Calu3 (cell line): Measurements from ENCODE around the gene GASK1A. TPM values are rescaled to one million over a fixed set of nuclear protein-coding genes. Genes with fewer than 3 reads are reported as not detected.

Experiments used
- BruUV-seq: library from RNA; stranded (reverse); fragments of 400-500 nt; replicated peaks from 2 replicates; lab custom pipeline; 2021; lab: Mats Ljungman, UMichigan
- CTCF ChIA-PET: fragments of 300-600 bp; sonication (Branson Sonifier 250); formaldehyde crosslinking; loops from one replicate; lab custom pipeline; 2022; ENCODE audit warnings: antibody characterized with exemption; lab: Charles Lee
- DNase-seq: peaks from one replicate; pipeline ENCODE4 v3.0.0; 2022
- H3K27ac Mint-ChIP-seq: one replicate; pipeline ENCODE4 v1.8.0; 2022; ENCODE audit warnings: mixed read lengths; ENCODE audit not compliant: unreplicated experiment
- H3K27me3 Mint-ChIP-seq: one replicate; pipeline ENCODE4 v1.8.0; 2022; ENCODE audit warnings: mixed read lengths; ENCODE audit not compliant: unreplicated experiment
- H3K36me3 Mint-ChIP-seq: one replicate; pipeline ENCODE4 v1.8.0; 2022; ENCODE audit warnings: mild to moderate bottlenecking, moderate library complexity, mixed read lengths; ENCODE audit not compliant: insufficient read depth, unreplicated experiment
- H3K4me1 Mint-ChIP-seq: one replicate; pipeline ENCODE4 v1.8.0; 2022; ENCODE audit warnings: mild to moderate bottlenecking, low read depth, mixed read lengths; ENCODE audit not compliant: unreplicated experiment
- H3K4me3 Mint-ChIP-seq: one replicate; pipeline ENCODE4 v1.8.0; 2022; ENCODE audit warnings: mild to moderate bottlenecking, low read depth, moderate library complexity, mixed read lengths; ENCODE audit not compliant: unreplicated experiment
- H3K9me3 Mint-ChIP-seq: one replicate; pipeline ENCODE4 v1.8.0; 2022; ENCODE audit warnings: low read depth, mixed read lengths; ENCODE audit not compliant: unreplicated experiment
- intact Hi-C: fragments of 100-400 bp; cut with micrococcal nuclease; formaldehyde crosslinking; loops from one replicate; pipeline ENCODE4 v1.10.0; 2022; ENCODE audit not compliant: unreplicated experiment
- total RNA-seq: library from RNA; stranded (reverse); gene quantifications from 2 replicates; pipeline ENCODE4 v1.2.3, GENCODE V29; 2022
- TF ChIP-seq, protein P1 (sequence below): fragments of 200-600 bp; IDR thresholded peaks from one replicate; pipeline ENCODE4 v1.8.0; 2022; ENCODE audit warnings: antibody characterized with exemption; ENCODE audit not compliant: unreplicated experiment

Gene GASK1A
- total RNA-seq, 1 experiment from 2014 or later: 2.3 TPM

DNA sequence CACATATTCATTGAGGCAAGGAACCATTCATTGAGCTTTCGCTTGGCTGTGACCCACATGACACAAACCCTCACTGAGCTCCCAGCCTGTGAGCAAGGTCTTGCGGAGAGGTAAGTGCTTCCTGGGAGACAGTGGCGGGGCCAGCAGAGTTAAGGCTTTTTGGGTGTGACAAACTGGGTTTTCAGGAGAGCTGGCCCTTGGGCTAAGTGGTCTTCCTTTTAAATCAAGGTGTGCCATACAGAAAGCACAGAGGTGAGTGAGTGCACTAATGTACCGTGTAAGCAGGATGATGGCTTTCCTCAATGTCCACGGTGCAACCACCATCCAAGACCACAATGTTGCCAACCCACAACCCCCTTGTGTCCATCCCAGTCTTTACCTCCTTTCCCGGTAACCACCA, 98.2 kb downstream of the GASK1A start:
- Mint-ChIP-seq H3K27me3 (peaks cover 15% of the 10 kb centered on the region), H3K4me1 (no peaks in the 10 kb centered on the region), H3K4me3 (no peak overlapping the region), H3K27ac (no peak overlapping the region), H3K9me3 (no peaks in the 10 kb centered on the region), H3K36me3 (peaks cover 6% of the 10 kb centered on the region)
- no TSS peak for BruUV-seq
- CTCF ChIA-PET: no interaction called here
- no peak for DNase-seq
- TF ChIP-seq, protein P1, sequence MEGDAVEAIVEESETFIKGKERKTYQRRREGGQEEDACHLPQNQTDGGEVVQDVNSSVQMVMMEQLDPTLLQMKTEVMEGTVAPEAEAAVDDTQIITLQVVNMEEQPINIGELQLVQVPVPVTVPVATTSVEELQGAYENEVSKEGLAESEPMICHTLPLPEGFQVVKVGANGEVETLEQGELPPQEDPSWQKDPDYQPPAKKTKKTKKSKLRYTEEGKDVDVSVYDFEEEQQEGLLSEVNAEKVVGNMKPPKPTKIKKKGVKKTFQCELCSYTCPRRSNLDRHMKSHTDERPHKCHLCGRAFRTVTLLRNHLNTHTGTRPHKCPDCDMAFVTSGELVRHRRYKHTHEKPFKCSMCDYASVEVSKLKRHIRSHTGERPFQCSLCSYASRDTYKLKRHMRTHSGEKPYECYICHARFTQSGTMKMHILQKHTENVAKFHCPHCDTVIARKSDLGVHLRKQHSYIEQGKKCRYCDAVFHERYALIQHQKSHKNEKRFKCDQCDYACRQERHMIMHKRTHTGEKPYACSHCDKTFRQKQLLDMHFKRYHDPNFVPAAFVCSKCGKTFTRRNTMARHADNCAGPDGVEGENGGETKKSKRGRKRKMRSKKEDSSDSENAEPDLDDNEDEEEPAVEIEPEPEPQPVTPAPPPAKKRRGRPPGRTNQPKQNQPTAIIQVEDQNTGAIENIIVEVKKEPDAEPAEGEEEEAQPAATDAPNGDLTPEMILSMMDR: no peak
- intact Hi-C loops: no loop called here

DNA sequence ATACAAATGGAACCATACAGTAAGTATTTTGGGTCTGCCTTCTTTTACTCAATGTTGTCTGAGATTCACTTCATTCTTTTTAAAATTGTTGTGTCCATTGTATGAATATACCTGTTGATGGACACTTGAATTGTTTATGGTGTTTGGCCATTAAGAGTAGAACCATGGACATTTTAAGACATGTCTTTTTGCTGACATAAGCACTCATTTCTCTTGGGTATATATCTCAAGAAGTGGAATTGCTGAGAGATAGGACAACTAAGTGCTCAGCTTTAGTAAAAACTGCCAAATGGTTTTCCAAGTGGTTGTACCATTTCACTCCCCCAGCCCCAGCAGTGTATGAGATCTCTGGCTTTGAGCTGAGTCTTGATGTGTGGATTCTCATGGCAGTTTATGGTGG, 98.6 kb downstream of the GASK1A start:
- Mint-ChIP-seq H3K4me3 (no peak overlapping the region), H3K27ac (no peak overlapping the region), H3K9me3 (no peaks in the 10 kb centered on the region), H3K4me1 (no peaks in the 10 kb centered on the region), H3K36me3 (peaks cover 6% of the 10 kb centered on the region), H3K27me3 (peaks cover 12% of the 10 kb centered on the region)
- no peak for DNase-seq
- intact Hi-C loops: no loop called here
- TF ChIP-seq, protein P1: no peak
- BruUV-seq: no TSS peak
- CTCF ChIA-PET: no interaction called here

DNA sequence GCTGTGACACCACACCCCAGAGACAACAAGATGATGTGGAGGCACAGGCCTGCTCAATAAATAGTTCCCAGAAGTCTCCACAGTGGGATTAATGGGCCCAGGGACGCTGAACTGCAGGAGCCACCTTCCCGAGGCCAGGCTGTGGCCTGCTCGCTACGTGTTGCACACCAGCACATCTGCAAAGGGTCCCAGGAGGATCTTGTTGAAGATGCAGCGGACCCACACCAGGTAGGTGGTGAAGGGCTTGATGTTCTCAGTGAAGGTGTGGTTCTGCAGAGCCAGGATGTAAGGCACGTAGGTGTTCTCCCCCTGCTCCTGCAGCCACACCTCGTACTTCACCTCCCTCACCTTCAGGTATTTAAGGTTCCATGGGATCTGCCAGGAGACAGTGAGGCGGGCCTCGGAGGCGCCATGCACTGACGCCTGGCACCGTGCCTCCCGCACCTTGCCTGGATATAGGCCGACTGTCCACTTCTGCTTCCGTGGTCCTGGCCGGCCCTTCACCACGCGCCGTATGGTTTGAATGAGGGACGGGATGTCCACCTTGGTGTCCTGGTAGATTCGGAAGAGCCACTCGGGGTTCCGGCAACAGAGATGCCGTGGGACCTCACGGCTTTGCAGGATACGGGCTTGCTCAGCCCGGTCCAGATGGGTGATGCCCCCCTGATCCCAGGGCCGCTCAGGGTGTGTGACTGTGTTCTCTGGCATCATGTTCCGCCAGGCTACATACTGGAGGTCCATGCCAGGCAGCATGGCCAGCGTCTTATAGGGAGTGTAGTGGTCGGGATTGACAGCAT, 100.6 kb downstream of the GASK1A start:
- Mint-ChIP-seq H3K9me3 (no peaks in the 10 kb centered on the region), H3K27me3 (peaks cover 2% of the 10 kb centered on the region), H3K4me1 (no peaks in the 10 kb centered on the region), H3K36me3 (peaks cover 6% of the 10 kb centered on the region), H3K4me3 (no peak overlapping the region), H3K27ac (no peak overlapping the region)
- intact Hi-C loops: no loop called here
- no peak for DNase-seq
- no TSS peak for BruUV-seq
- CTCF ChIA-PET: interaction anchor here (0.5 kb wide), 1 partner anchor 395 kb away, joined by 4 read pairs; no protein-coding TSS in a partner anchor
- TF ChIP-seq, protein P1: no peak

DNA sequence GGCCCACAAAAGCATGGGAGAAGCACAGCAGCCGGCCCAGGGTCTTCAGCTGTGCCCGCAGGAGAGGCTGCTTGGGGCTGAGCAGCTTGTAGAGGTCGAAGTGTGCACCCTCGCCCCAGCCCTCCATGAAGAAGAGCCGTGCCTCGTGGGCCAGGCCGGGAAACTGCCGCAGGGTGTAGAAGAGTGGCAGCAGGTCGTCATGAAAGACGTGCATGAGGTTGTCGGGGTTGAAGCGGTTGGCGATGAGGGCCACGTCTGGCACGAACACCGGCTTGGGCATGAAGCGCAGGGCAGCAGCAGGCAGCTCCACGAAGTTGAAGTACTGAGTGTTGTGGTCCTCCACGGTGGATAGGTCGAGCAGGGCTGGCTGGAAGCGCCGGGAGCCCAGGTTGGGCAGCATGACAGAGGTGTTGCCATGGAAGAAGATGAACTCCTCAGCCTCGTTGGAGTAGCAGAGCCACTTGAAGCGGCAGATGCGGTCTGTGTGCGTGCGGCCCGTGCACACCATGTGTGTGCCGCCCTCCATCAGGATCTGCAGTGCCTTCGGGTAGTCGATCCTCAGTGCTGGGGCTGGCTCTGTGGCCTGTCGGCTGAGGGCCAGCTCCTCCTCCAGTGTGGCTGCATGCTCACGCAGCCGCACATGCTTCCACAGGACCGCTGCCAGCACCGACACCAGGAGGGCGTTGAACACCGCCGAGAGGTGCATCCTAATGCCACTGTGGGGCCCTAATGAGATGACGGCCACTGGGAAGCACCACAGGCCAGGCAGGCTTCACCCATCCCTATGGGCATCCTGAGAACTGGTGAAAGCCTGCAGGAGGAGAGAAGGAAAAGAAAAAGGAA, 101.8 kb downstream of the GASK1A start:
- peaks cover 6% of the 10 kb centered on the region for H3K36me3 Mint-ChIP-seq
- H3K4me1 Mint-ChIP-seq: no peaks in the 10 kb centered on the region
- H3K4me3 Mint-ChIP-seq: no peak overlapping the region
- no peak overlapping the region for H3K27ac Mint-ChIP-seq
- intact Hi-C loops: no loop called here
- CTCF ChIA-PET: interaction anchor here (0.5 kb wide), 1 partner anchor 393 kb away, joined by 4 read pairs; no protein-coding TSS in a partner anchor
- H3K27me3 Mint-ChIP-seq: no peaks in the 10 kb centered on the region
- TF ChIP-seq, protein P1: no peak
- no peaks in the 10 kb centered on the region for H3K9me3 Mint-ChIP-seq
- no peak for DNase-seq
- no TSS peak for BruUV-seq
